B cell (primary cell): ENCODE data around the gene FKBP2. TPM values are rescaled to one million over a fixed set of nuclear protein-coding genes. Genes with fewer than 3 reads are reported as not detected.

ENCODE experiments used
- ATAC-seq: fragments of 200-7000 bp; cut with Tn5 transposase; one replicate; pipeline ENCODE4 v1.10.0; 2021; ENCODE audit warnings: low read depth, mild to moderate bottlenecking, moderate number of reproducible peaks, moderate library complexity
- CTCF ChIA-PET: fragments of 350-600 bp; sonication (Branson Sonifier 250); formaldehyde crosslinking; loops from one replicate; lab custom pipeline; 2021; ENCODE audit warnings: antibody characterized with exemption, inconsistent platforms; lab: Charles Lee
- POLR2A ChIA-PET: fragments of 350-600 bp; sonication (Branson Sonifier 250); formaldehyde crosslinking; loops from one replicate; lab custom pipeline; 2021; ENCODE audit warnings: antibody characterized with exemption; lab: Charles Lee
- DNase-seq: peaks from one replicate; pipeline ENCODE4 v3.0.0; 2013
- H2AFZ ChIP-seq: 2 replicates; pipeline ENCODE4 v1.6.1; 2012; ENCODE audit warnings: mild to moderate bottlenecking, low read depth, low read length; ENCODE audit not compliant: insufficient read depth, poor library complexity, severe bottlenecking
- H3K27ac ChIP-seq, 2 donors: 1 replicate in 1 of 2; 2 replicates in 1 of 2; pipeline ENCODE4 v1.5.1; 2012 to 2013; ENCODE audit warnings: low read length in 2 of 2, mild to moderate bottlenecking in 2 of 2, moderate library complexity in 1 of 2
- H3K27me3 ChIP-seq, 4 experiments: fragments of 200-600 bp in 1 of 4; sonication (generic) in 1 of 4; replicated peaks in 1 of 4; 1 replicate in 2 of 4; 2 replicates in 2 of 4; pipeline versions ENCODE4 v1.6.1 to v1.7.0; 2013 to 2016; ENCODE audit warnings: low read length in 3 of 4, mild to moderate bottlenecking in 2 of 4, mixed read lengths in 1 of 4, moderate library complexity in 1 of 4; ENCODE audit not compliant: insufficient read depth in 4 of 4, control insufficient read depth in 3 of 4; ENCODE audit errors: control extremely low read depth in 1 of 4
- H3K36me3 ChIP-seq, 2 experiments: replicated peaks in 1 of 2; 1 replicate in 1 of 2; 2 replicates in 1 of 2; pipeline versions ENCODE4 v1.6.1 to v1.7.1; 2013; ENCODE audit warnings: low read length in 1 of 2; ENCODE audit not compliant: insufficient read depth in 2 of 2, control insufficient read depth in 1 of 2; ENCODE audit errors: control extremely low read depth in 1 of 2, extremely low read depth in 1 of 2
- H3K4me1 ChIP-seq, 2 donors: fragments of 200-600 bp in 1 of 2; sonication (generic) in 1 of 2; 1 replicate in 1 of 2; 2 replicates in 1 of 2; pipeline versions ENCODE4 v1.5.1 to v1.6.1; 2013 to 2017; ENCODE audit warnings: low read length in 2 of 2; ENCODE audit not compliant: control insufficient read depth in 2 of 2, insufficient read depth in 2 of 2
- H3K4me2 ChIP-seq: replicated peaks from 2 replicates; pipeline ENCODE3; 2012; ENCODE audit warnings: mild to moderate bottlenecking, low read depth, low read length; ENCODE audit not compliant: poor library complexity, severe bottlenecking
- H3K4me3 ChIP-seq, 5 experiments: fragments of 200-600 bp in 1 of 5; sonication (generic) in 1 of 5; 1 replicate in 3 of 5; 2 replicates in 2 of 5; pipeline versions ENCODE4 v1.5.1 to v1.7.0; 2011 to 2016; ENCODE audit warnings: low read length in 4 of 5, mild to moderate bottlenecking in 4 of 5, low read depth in 2 of 5, control low read depth in 1 of 5, moderate library complexity in 1 of 5; ENCODE audit not compliant: insufficient read depth in 1 of 5; ENCODE audit errors: control extremely low read depth in 1 of 5, extremely low read depth in 1 of 5
- H3K79me2 ChIP-seq: fragments of 200-600 bp; sonication (generic); one replicate; pipeline ENCODE4 v1.6.0; 2016; ENCODE audit warnings: low read length; ENCODE audit not compliant: control insufficient read depth, insufficient read depth
- H3K9ac ChIP-seq: fragments of 200-600 bp; sonication (generic); 2 replicates; pipeline ENCODE4 v1.6.1; 2017; ENCODE audit warnings: mild to moderate bottlenecking, low read length, moderate library complexity
- H3K9me3 ChIP-seq, 3 donors: one replicate each; pipeline versions ENCODE4 v1.6.1 to v1.7.1; 2013; ENCODE audit warnings: low read length in 2 of 3; ENCODE audit not compliant: control insufficient read depth in 2 of 3, insufficient read depth in 1 of 3; ENCODE audit errors: control extremely low read depth in 1 of 3
- H4K20me1 ChIP-seq: 2 replicates; pipeline ENCODE4 v1.6.0; 2012; ENCODE audit warnings: mild to moderate bottlenecking, low read length; ENCODE audit not compliant: insufficient read depth, control insufficient read depth, poor library complexity, severe bottlenecking
- H3K27ac Mint-ChIP-seq: one replicate; pipeline ENCODE4 v1.8.0; 2021; ENCODE audit warnings: mixed read lengths
- H3K27me3 Mint-ChIP-seq: one replicate; pipeline ENCODE4 v1.8.0; 2021; ENCODE audit warnings: mixed read lengths
- H3K4me1 Mint-ChIP-seq: one replicate; pipeline ENCODE4 v1.8.0; 2021; ENCODE audit warnings: mixed read lengths
- H3K4me3 Mint-ChIP-seq: one replicate; pipeline ENCODE4 v1.8.0; 2021; ENCODE audit warnings: mixed read lengths
- H3K9me3 Mint-ChIP-seq: one replicate; pipeline ENCODE4 v1.8.0; 2022; ENCODE audit warnings: mixed read lengths; ENCODE audit not compliant: insufficient read depth
- EZH2 ChIP-seq: IDR thresholded peaks from 2 replicates; pipeline ENCODE4 v1.6.1; 2012; ENCODE audit warnings: borderline replicate concordance, low read depth, mild to moderate bottlenecking, moderate library complexity, low read length; ENCODE audit not compliant: insufficient read depth, poor library complexity, severe bottlenecking
- whole genome bisulfite sequencing: methylation state at CpG from one replicate; pipeline ENCODE4 v1.1.5; 2013; ENCODE audit warnings: missing lambda C conversion rate; ENCODE audit not compliant: insufficient coverage; 5-methylcytosine and 5-hydroxymethylcytosine counted together
- intact Hi-C: fragments of 100-400 bp; cut with micrococcal nuclease; formaldehyde crosslinking; loops from one replicate; pipeline ENCODE4 v1.10.0; 2022
- polyA plus RNA-seq: library from polyadenylated mRNA; depleted of rRNA; stranded (reverse); fragments of >200 nt; gene quantifications from 2 replicates; pipeline ENCODE4 v1.2.3, GENCODE V29; 2012
- total RNA-seq, 2 donors: library from RNA; stranded (reverse); fragments of 120-200 nt in 1 of 2; gene quantifications; 1 replicate in 1 of 2; 2 replicates in 1 of 2; pipeline versions ENCODE4 v1.2.3 to v1.2.4, GENCODE V29; 2013 to 2022
- TF ChIP-seq, protein P1 (sequence below): fragments of 200-600 bp; IDR thresholded peaks from one replicate; pipeline ENCODE4 v1.8.0; 2022; ENCODE audit warnings: antibody characterized with exemption, mild to moderate bottlenecking

FKBP2 gene
- total and polyA plus RNA-seq, 2 donors (not counting 1 experiment from before 2014, with no cell fraction given) = 23.7 to 38.2 TPM

GRCh38 chr11:64249563-64250414, 8.9 kb downstream of the FKBP2 start:
- peak overlapping the region; percentile 20 for H3K27ac Mint-ChIP-seq
- no peak overlapping the region for H3K27ac ChIP-seq
- H4K20me1 ChIP-seq = no peaks in the 10 kb centered on the region
- 81% methylated on average over 4 of the region's 8 CpGs for WGBS
- H3K27me3 Mint-ChIP-seq = no peaks in the 10 kb centered on the region
- no peak overlapping the region for H2AFZ ChIP-seq
- TF ChIP-seq, protein P1, sequence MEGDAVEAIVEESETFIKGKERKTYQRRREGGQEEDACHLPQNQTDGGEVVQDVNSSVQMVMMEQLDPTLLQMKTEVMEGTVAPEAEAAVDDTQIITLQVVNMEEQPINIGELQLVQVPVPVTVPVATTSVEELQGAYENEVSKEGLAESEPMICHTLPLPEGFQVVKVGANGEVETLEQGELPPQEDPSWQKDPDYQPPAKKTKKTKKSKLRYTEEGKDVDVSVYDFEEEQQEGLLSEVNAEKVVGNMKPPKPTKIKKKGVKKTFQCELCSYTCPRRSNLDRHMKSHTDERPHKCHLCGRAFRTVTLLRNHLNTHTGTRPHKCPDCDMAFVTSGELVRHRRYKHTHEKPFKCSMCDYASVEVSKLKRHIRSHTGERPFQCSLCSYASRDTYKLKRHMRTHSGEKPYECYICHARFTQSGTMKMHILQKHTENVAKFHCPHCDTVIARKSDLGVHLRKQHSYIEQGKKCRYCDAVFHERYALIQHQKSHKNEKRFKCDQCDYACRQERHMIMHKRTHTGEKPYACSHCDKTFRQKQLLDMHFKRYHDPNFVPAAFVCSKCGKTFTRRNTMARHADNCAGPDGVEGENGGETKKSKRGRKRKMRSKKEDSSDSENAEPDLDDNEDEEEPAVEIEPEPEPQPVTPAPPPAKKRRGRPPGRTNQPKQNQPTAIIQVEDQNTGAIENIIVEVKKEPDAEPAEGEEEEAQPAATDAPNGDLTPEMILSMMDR = no peak
- TF ChIP-seq EZH2 = no peak
- peaks cover 33% of the 10 kb centered on the region for H3K4me1 Mint-ChIP-seq
- no peak overlapping the region for H3K4me3 ChIP-seq
- intact Hi-C loops = no loop called here
- ChIA-PET POLR2A (interaction anchor here (0.6 to 1.8 kb wide), 7 partner anchors 9 to 68 kb away, joined by 3 to 5 read pairs (median 3); partner anchors contain the start of genes FKBP2 and PRDX5), CTCF (interaction anchor here (0.7 to 10.4 kb wide), 14 partner anchors 8 to 55 kb away, joined by 3 to 141 read pairs (median 6); partner anchors contain the start of genes CATSPERZ, DNAJC4, FERMT3 and FKBP2)
- no peak overlapping the region for H3K9ac ChIP-seq
- H3K4me1 ChIP-seq = peaks cover 26 to 50% of the 10 kb centered on the region in 2 donors
- DNase-seq = no peak
- H3K4me2 ChIP-seq = no peak overlapping the region
- no peaks in the 10 kb centered on the region for H3K36me3 ChIP-seq
- peak overlapping the region; percentile 59 for H3K4me3 Mint-ChIP-seq
- no peak for ATAC-seq
- peaks cover 4% of the 10 kb centered on the region for H3K79me2 ChIP-seq
- H3K27me3 ChIP-seq = no peaks in the 10 kb centered on the region
- no peaks in the 10 kb centered on the region for H3K9me3 Mint-ChIP-seq
- H3K9me3 ChIP-seq = no peaks in the 10 kb centered on the region
